D721Med (cell line): ENCODE results near the gene ARAP2.
"Not testable (repeated sequence)": the region's sequence is repeated elsewhere in the genome, so short reads cannot be mapped to it uniquely, and the experiment has no call there.

ENCODE experiments used
- DNase-seq: peaks from one replicate; pipeline ENCODE4 v3.0.0; 2011; ENCODE audit warnings: low spot score; ENCODE audit not compliant: insufficient read length
- FAIRE-seq: peaks from 2 replicates; lab custom pipeline; 2011; peaks lifted over from hg19 to GRCh38; lab: Jason Lieb, UNC
- TF ChIP-seq, protein P1 (sequence below): IDR thresholded peaks from 2 replicates; pipeline ENCODE4 v1.5.1; 2012; ENCODE audit warnings: mild to moderate bottlenecking, control low read depth; ENCODE audit not compliant: insufficient read depth; ENCODE audit errors: missing control alignments

ARAP2 gene

GRCh38 chr4:36183665-36184393, 60.5 kb downstream of the ARAP2 start:
- TF ChIP-seq, protein P1, sequence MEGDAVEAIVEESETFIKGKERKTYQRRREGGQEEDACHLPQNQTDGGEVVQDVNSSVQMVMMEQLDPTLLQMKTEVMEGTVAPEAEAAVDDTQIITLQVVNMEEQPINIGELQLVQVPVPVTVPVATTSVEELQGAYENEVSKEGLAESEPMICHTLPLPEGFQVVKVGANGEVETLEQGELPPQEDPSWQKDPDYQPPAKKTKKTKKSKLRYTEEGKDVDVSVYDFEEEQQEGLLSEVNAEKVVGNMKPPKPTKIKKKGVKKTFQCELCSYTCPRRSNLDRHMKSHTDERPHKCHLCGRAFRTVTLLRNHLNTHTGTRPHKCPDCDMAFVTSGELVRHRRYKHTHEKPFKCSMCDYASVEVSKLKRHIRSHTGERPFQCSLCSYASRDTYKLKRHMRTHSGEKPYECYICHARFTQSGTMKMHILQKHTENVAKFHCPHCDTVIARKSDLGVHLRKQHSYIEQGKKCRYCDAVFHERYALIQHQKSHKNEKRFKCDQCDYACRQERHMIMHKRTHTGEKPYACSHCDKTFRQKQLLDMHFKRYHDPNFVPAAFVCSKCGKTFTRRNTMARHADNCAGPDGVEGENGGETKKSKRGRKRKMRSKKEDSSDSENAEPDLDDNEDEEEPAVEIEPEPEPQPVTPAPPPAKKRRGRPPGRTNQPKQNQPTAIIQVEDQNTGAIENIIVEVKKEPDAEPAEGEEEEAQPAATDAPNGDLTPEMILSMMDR: no peak
- DNase-seq (no peak), FAIRE-seq (no peak)

GRCh38 chr4:36183232-36183631, 61.1 kb downstream of the ARAP2 start:
- FAIRE-seq: no peak
- no peak for DNase-seq
- TF ChIP-seq, protein P1: no peak

DNA sequence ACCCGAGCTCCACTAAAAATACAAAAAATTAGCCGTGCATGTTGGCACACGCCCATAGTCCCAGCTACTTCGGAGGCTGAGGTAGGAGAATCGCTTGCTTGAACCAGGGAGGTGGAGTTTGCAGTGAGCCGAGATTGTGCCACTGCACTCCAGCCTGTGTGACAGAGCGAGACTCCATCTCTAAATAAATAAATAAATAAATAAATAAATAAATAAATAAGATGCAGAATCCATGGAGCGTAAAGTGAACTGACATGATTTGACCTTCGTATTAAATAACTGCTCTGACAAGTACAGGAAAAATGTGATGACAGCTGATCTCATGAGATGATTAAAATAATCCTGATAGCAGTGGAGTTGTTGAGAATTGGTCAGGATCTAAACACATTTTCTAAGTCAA, 62.0 kb downstream of the ARAP2 start:
- not testable (repeated sequence) for FAIRE-seq, DNase-seq

GRCh38 chr4:36180206-36180605, 64.1 kb downstream of the ARAP2 start:
- FAIRE-seq (no peak), DNase-seq (no peak)
- TF ChIP-seq, protein P1: no peak

DNA sequence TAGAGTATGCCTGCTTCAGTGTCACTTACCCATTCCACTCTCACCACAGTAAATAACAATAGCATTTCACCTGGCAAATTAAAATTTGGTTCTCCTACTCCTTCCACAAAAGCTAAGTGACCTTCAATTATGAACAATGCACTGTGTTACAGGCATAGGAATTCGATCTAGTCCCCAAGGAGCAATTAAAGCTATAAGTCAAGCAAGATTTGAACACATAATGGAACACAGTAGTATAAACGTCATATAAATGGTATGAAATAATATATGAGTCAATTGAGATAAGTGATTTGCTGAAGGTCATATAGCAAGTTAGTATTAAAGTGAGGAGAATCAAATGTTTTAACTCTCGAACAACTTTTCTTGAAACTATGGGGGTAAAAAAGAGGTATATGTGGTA, 65.8 kb downstream of the ARAP2 start:
- TF ChIP-seq, protein P1: no peak
- DNase-seq (no peak), FAIRE-seq (no peak)

DNA sequence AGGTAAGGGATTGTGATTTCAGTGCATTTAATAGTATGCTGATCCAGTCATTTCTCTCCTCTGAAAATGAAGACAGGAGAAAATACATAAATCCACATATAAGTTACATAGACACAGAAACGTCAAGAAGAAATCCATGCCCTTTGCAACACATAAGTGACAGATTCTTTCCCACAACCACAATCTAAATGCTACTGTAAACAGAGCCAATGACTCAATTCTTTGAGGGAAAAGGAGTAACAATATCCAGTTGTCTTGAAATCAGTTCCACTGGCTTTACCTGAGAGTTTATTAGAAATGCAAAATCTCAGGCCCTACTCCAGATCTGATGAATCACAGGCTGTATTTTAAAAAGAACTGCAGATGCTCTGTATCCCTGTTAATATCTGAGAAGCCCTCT, 66.4 kb downstream of the ARAP2 start:
- FAIRE-seq: no peak
- no peak for DNase-seq
- TF ChIP-seq, protein P1: no peak

DNA sequence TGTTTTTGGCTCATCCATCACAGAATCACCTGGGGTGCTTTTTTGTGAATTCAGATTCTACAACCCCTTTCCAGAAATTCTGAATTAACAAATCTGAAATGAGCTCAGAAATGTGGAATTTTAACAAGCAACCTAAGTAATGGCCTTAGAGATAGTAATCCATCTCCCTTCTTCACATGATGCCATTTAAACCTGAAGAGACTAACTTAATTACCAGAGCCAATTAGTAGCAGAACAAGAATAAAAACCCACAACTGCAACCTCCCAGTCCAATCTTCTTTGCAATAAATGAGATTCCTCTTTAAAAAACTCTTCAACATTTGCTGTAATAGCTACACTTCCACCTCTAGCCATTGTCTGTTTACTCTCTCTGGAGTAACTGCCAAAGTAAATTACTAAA, 69.7 kb downstream of the ARAP2 start:
- FAIRE-seq: no peak
- DNase-seq: no peak
- TF ChIP-seq, protein P1: no peak
